Neural progenitor cell (in vitro differentiated cells): ENCODE results near the gene TLR10.

Source experiments
- EZH2 ChIP-seq: fragments of 200-600 bp; sonication (generic); IDR thresholded peaks from 2 replicates; pipeline ENCODE4 v1.6.1; 2017; ENCODE audit warnings: antibody characterized with exemption, mild to moderate bottlenecking, moderate library complexity
- TF ChIP-seq, protein P1 (sequence below): fragments of 200-600 bp; sonication (generic); IDR thresholded peaks from 2 replicates; pipeline ENCODE4 v1.5.1; 2017; ENCODE audit warnings: antibody characterized with exemption, mild to moderate bottlenecking

DNA sequence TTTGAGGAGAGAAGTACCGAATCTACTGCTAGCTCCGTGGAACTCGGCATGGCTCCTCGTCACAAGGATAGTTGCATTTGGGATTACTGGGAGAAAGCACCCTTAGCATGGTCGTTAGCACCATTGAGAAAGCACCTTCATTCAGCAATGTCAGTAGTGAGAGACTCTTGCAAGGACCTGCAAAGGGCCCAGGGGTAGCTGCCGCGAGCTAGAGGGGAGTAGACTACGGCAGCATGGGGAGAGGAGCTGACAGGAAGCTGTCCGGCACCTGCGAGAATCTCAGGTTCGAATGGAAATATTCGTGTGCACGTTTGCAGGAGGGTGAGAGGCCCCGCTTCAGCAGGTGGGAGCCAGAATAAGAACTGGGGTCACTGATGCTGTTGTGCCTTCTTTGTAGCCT, 20.2 kb downstream of the TLR10 start:
- TF ChIP-seq, protein P1, sequence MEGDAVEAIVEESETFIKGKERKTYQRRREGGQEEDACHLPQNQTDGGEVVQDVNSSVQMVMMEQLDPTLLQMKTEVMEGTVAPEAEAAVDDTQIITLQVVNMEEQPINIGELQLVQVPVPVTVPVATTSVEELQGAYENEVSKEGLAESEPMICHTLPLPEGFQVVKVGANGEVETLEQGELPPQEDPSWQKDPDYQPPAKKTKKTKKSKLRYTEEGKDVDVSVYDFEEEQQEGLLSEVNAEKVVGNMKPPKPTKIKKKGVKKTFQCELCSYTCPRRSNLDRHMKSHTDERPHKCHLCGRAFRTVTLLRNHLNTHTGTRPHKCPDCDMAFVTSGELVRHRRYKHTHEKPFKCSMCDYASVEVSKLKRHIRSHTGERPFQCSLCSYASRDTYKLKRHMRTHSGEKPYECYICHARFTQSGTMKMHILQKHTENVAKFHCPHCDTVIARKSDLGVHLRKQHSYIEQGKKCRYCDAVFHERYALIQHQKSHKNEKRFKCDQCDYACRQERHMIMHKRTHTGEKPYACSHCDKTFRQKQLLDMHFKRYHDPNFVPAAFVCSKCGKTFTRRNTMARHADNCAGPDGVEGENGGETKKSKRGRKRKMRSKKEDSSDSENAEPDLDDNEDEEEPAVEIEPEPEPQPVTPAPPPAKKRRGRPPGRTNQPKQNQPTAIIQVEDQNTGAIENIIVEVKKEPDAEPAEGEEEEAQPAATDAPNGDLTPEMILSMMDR, result no peak
- TF ChIP-seq EZH2, result no peak
